Neural cell (in vitro differentiated cells): ENCODE data around the gene MAGI1.

Experiments
- EP300 ChIP-seq: fragments of 450-650 bp; conservative IDR thresholded peaks from 2 replicates; pipeline ENCODE4 v1.6.1; 2014; ENCODE audit warnings: antibody characterized with exemption, mild to moderate bottlenecking, moderate library complexity; ENCODE audit not compliant: poor library complexity, severe bottlenecking
- EZH2 ChIP-seq: fragments of 200-600, 300-800 bp; shearing (Covaris generic), sonication (generic); IDR thresholded peaks from 2 replicates; pipeline ENCODE4 v1.6.1; 2014; ENCODE audit warnings: antibody characterized with exemption, low read length, borderline replicate concordance, mild to moderate bottlenecking; ENCODE audit not compliant: insufficient read depth, poor library complexity, severe bottlenecking
- MXI1 ChIP-seq: fragments of 450-650 bp; conservative IDR thresholded peaks from 2 replicates; pipeline ENCODE4 v1.6.1; 2014; ENCODE audit warnings: antibody characterized with exemption, mild to moderate bottlenecking; ENCODE audit not compliant: poor library complexity, severe bottlenecking
- POLR2AphosphoS5 ChIP-seq: IDR thresholded peaks from 2 replicates; pipeline ENCODE4 v1.6.1; 2012
- RAD21 ChIP-seq: fragments of 450-650 bp; conservative IDR thresholded peaks from 2 replicates; pipeline ENCODE4 v1.6.1; 2014; ENCODE audit warnings: antibody characterized with exemption, mild to moderate bottlenecking, moderate library complexity
- TAF1 ChIP-seq: IDR thresholded peaks from 2 replicates; pipeline ENCODE4 v1.6.1; 2012; ENCODE audit warnings: low read depth
- TF ChIP-seq, protein P1 (sequence below): fragments of 450-650 bp; IDR thresholded peaks from 2 replicates; pipeline ENCODE4 v1.5.1; 2014; ENCODE audit warnings: antibody characterized with exemption, mild to moderate bottlenecking, moderate library complexity; ENCODE audit not compliant: poor library complexity, severe bottlenecking
- TF ChIP-seq, protein P2 (sequence below): IDR thresholded peaks from 2 replicates; pipeline ENCODE4 v1.6.1; 2012; ENCODE audit warnings: borderline replicate concordance

DNA sequence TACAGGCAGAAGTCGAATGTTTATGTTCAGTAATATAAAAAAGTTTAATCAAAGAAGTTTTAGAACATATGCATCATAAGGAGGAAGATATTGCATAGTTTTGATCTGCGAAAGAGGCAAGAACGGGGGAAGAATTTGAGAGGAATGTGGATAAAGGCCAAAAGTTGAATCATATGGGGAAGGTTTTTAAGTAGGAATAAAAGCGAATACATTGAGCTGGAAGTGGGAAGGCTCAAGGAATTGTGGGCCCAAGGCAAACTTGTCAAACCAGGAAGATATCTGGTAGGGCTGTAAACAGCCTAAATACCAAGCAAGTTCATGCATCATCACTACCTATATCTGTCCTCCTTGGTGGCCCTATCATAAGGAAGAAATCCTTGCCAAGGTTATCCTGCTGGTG is 186.9 kb downstream of the MAGI1 start:
- TF ChIP-seq, protein P1, sequence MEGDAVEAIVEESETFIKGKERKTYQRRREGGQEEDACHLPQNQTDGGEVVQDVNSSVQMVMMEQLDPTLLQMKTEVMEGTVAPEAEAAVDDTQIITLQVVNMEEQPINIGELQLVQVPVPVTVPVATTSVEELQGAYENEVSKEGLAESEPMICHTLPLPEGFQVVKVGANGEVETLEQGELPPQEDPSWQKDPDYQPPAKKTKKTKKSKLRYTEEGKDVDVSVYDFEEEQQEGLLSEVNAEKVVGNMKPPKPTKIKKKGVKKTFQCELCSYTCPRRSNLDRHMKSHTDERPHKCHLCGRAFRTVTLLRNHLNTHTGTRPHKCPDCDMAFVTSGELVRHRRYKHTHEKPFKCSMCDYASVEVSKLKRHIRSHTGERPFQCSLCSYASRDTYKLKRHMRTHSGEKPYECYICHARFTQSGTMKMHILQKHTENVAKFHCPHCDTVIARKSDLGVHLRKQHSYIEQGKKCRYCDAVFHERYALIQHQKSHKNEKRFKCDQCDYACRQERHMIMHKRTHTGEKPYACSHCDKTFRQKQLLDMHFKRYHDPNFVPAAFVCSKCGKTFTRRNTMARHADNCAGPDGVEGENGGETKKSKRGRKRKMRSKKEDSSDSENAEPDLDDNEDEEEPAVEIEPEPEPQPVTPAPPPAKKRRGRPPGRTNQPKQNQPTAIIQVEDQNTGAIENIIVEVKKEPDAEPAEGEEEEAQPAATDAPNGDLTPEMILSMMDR = no peak
- no peak for TF ChIP-seq EZH2
- no peak for TF ChIP-seq POLR2AphosphoS5
- no peak for TF ChIP-seq RAD21
- TF ChIP-seq, protein P2, sequence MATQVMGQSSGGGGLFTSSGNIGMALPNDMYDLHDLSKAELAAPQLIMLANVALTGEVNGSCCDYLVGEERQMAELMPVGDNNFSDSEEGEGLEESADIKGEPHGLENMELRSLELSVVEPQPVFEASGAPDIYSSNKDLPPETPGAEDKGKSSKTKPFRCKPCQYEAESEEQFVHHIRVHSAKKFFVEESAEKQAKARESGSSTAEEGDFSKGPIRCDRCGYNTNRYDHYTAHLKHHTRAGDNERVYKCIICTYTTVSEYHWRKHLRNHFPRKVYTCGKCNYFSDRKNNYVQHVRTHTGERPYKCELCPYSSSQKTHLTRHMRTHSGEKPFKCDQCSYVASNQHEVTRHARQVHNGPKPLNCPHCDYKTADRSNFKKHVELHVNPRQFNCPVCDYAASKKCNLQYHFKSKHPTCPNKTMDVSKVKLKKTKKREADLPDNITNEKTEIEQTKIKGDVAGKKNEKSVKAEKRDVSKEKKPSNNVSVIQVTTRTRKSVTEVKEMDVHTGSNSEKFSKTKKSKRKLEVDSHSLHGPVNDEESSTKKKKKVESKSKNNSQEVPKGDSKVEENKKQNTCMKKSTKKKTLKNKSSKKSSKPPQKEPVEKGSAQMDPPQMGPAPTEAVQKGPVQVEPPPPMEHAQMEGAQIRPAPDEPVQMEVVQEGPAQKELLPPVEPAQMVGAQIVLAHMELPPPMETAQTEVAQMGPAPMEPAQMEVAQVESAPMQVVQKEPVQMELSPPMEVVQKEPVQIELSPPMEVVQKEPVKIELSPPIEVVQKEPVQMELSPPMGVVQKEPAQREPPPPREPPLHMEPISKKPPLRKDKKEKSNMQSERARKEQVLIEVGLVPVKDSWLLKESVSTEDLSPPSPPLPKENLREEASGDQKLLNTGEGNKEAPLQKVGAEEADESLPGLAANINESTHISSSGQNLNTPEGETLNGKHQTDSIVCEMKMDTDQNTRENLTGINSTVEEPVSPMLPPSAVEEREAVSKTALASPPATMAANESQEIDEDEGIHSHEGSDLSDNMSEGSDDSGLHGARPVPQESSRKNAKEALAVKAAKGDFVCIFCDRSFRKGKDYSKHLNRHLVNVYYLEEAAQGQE = no peak
- no peak for TF ChIP-seq EP300
- TF ChIP-seq TAF1 = no peak
- no peak for TF ChIP-seq MXI1
